Body of pancreas (tissue), 4 donors: Measurements from ENCODE around the gene PCED1A. TPM values are rescaled to one million over a fixed set of nuclear protein-coding genes. Genes with fewer than 3 reads are reported as not detected.
"Not testable (repeated sequence)": the region's sequence is repeated elsewhere in the genome, so short reads cannot be mapped to it uniquely, and the experiment has no call there.

ENCODE experiments used
- ATAC-seq: fragments of 150-250 bp; one replicate; pipeline ENCODE4 v1.9.1; 2016
- DNase-seq, 4 donors: peaks; one replicate each; pipeline ENCODE4 v3.0.0-alpha.2; 2019
- H3K27ac ChIP-seq, 4 donors: fragments of 200-600 bp; sonication (generic); 1 replicate in 3 of 4; 2 replicates in 1 of 4; pipeline versions ENCODE4 v1.5.1 to v1.6.1; 2016 to 2019; ENCODE audit warnings: mild to moderate bottlenecking in 1 of 4, mixed read lengths in 1 of 4, moderate library complexity in 1 of 4
- H3K27me3 ChIP-seq, 2 donors: fragments of 200-600 bp; sonication (generic); one replicate each; pipeline ENCODE4 v1.6.0; 2016; ENCODE audit warnings: mild to moderate bottlenecking in 1 of 2
- H3K36me3 ChIP-seq, 2 donors: fragments of 200-600 bp; sonication (generic); replicated peaks in 1 of 2; 2 replicates each; pipeline ENCODE4 v1.5.1; 2016; ENCODE audit warnings: low read depth in 2 of 2; ENCODE audit not compliant: insufficient read depth in 1 of 2
- H3K4me1 ChIP-seq: fragments of 200-600 bp; sonication (generic); one replicate; pipeline ENCODE4 v1.6.0; 2016
- H3K4me3 ChIP-seq, 2 donors: fragments of 200-600 bp; sonication (generic); 1 replicate in 1 of 2; 2 replicates in 1 of 2; pipeline ENCODE4 v1.5.1; 2016 to 2019
- H3K9me3 ChIP-seq, 3 donors: fragments of 200-600 bp; sonication (generic); 1 replicate in 2 of 3; 2 replicates in 1 of 3; pipeline ENCODE4 v1.5.1; 2016
- POLR2A ChIP-seq, 3 donors: fragments of 450-650 bp; IDR thresholded peaks; one replicate each; pipeline ENCODE4 v1.6.1; 2016; ENCODE audit warnings: antibody characterized with exemption in 3 of 3, mild to moderate bottlenecking in 2 of 3
- WGBS, 2 donors: methylation state at CpG; one replicate each; pipeline ENCODE4 v1.1.5; 2017; 5-methylcytosine and 5-hydroxymethylcytosine counted together
- intact Hi-C: fragments of 100-400 bp; cut with DNase I; formaldehyde crosslinking; loops from one replicate; pipeline ENCODE4 v1.15.1; 2023
- total RNA-seq, 2 donors: library from RNA; depleted of rRNA; stranded (reverse); fragments of >200 nt; gene quantifications; one replicate each; pipeline ENCODE4 v1.1.0, GENCODE V29; 2016
- TF ChIP-seq, protein P1 (sequence below), 7 experiments: fragments of 450-650 bp in 4 of 7; fragments of 200-600 bp in 3 of 7; sonication (generic) in 3 of 7; IDR thresholded peaks; one replicate each; pipeline ENCODE4 v1.5.1; 2016 to 2019; ENCODE audit warnings: antibody characterized with exemption in 7 of 7

The PCED1A gene
- total RNA-seq, 2 donors from 2014 or later: 26.5 to 48.1 TPM

DNA sequence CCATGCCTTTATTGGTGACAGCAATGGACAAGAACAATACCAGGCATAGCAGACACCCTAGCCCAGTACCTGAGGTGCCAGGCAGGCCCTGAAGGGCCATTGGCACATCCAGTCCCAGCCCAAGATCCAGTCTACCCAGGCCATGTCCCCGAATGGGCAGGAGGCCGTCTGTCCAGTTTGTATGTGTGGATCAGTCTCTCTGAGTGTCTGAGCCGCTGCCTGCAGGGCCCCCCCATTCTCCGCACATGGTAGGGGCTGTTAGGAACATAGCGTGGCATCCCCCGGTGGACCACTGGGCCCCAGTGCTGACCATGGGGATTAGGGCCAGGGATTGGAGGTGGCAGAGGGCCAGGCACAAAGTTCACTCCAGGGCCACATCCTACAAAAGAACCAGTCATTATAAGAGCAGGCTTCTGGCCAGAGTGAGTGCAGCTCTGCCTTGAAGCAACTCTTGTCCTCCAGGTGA is 5.1 kb downstream of the PCED1A start:
- H3K36me3 ChIP-seq: no peaks in the 10 kb centered on the region
- no peak overlapping the region for H3K4me3 ChIP-seq
- peaks cover 14% of the 10 kb centered on the region for H3K4me1 ChIP-seq
- no peaks in the 10 kb centered on the region for H3K9me3 ChIP-seq
- ATAC-seq (no peak), DNase-seq (no peak)
- WGBS, 2 donors: 80% methylated on average over 6 of the region's 6 CpGs; no CpG with 5 or more reads in 1 of the 2 donors
- no peak for TF ChIP-seq POLR2A (IDR thresholded peaks at IDR 0.05)
- TF ChIP-seq, protein P1, sequence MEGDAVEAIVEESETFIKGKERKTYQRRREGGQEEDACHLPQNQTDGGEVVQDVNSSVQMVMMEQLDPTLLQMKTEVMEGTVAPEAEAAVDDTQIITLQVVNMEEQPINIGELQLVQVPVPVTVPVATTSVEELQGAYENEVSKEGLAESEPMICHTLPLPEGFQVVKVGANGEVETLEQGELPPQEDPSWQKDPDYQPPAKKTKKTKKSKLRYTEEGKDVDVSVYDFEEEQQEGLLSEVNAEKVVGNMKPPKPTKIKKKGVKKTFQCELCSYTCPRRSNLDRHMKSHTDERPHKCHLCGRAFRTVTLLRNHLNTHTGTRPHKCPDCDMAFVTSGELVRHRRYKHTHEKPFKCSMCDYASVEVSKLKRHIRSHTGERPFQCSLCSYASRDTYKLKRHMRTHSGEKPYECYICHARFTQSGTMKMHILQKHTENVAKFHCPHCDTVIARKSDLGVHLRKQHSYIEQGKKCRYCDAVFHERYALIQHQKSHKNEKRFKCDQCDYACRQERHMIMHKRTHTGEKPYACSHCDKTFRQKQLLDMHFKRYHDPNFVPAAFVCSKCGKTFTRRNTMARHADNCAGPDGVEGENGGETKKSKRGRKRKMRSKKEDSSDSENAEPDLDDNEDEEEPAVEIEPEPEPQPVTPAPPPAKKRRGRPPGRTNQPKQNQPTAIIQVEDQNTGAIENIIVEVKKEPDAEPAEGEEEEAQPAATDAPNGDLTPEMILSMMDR (IDR thresholded peaks at IDR 0.05): no peak
- no peaks in the 10 kb centered on the region for H3K27me3 ChIP-seq
- H3K27ac ChIP-seq: no peak overlapping the region
- intact Hi-C loops: loop anchor here (10.0 kb wide), 1 partner anchor 361 kb away; the partner anchor contains the start of gene SNRPB

DNA sequence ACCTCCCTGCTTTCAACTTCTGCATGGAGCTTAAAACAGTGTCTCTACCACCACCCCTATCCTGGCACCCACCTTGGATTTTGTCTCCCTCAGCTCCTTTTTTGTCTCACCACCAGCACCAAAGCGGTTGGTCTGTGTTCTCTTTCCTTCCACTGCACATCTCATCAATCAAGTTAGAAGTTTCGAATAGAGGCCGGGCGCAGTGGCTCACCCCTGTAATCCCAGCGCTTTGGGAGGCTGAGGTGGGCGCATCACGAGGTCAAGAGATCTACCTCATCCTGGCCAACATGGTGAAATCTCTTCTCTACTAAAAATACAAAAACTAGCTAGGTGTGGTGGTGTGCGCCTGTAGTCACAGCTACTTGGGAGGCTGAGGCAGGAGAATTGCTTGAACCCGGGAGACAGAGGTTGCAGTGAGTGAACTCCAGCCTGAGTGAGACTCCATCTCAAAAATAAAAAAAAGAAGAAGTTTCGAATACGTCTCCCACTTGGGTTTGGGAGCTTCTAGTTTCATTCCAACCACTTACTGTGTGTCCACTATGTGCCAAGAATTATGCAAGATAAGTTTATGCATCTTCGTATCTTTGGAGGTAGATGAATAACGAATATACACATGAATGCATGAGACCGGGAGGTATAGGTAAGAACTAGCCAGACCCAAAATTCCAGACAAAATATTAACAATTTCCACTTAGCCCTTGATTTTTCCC is 5.9 kb downstream of the PCED1A start:
- Histone ChIP-seq H3K27me3 (no peaks in the 10 kb centered on the region), H3K9me3 (no peaks in the 10 kb centered on the region), H3K36me3 (no peaks in the 10 kb centered on the region), H3K4me1 (peaks cover 5% of the 10 kb centered on the region), H3K4me3 (no peak overlapping the region), H3K27ac (no peak overlapping the region)
- TF ChIP-seq POLR2A (IDR thresholded peaks at IDR 0.05): no peak
- TF ChIP-seq, protein P1 (IDR thresholded peaks at IDR 0.05): no peak
- DNase-seq (no peak), ATAC-seq (no peak)
- WGBS, 2 donors: 92 to 95% methylated on average over 14 of the region's 14 CpGs
- intact Hi-C loops: loop anchor here (10.0 kb wide), 1 partner anchor 360 kb away; the partner anchor contains the start of gene SNRPB

DNA sequence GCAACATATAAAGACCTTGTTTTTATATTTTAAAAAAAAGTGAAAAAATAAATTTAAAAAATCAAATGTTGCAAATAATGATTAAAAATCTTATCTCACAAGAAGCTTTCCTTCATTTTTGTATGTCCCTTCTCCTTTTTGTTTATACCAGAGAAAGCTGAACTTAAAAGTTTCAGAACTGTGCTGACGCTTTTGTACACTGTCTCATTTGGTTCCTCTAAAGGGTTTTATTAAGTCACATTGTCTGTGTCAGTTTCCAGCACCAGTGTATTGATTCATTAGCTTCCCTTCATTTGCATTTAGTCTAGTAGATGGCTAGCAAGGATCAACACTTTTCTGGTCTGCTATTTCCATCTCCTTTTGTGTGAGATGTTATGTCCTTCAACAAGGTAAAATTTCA is 6.7 kb downstream of the PCED1A start:
- Histone ChIP-seq H3K36me3 (no peaks in the 10 kb centered on the region), H3K27me3 (no peaks in the 10 kb centered on the region), H3K4me3 (no peak overlapping the region), H3K9me3 (no peaks in the 10 kb centered on the region), H3K4me1 (no peaks in the 10 kb centered on the region), H3K27ac (no peak overlapping the region)
- WGBS, 2 donors: 58 to 61% methylated on average over 1 of the region's 1 CpG
- DNase-seq: no peak
- intact Hi-C loops: loop anchor here (10.0 kb wide), 1 partner anchor 359 kb away; the partner anchor contains the start of gene SNRPB
- no peak for ATAC-seq
- TF ChIP-seq POLR2A (IDR thresholded peaks at IDR 0.05): no peak
- TF ChIP-seq, protein P1 (IDR thresholded peaks at IDR 0.05): no peak

DNA sequence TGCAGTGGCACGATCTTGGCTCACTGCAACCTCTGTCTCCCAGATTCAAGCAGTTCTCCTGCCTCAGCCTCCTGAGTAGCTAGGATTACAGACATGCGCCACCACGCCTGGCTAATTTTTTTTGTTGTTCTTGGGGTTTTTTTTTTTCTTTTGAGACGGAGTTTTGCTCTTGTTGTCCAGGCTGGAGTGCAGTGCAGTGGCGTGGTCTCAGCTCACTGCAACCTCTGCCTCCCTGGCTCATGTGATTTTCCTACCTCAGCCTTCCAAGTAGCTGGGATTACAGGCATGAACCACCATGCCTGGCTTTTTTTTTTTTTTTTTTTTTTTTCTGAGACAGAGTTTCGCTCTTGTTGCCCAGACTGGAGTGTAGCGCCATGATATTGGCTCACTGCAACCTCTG is 9.2 kb downstream of the PCED1A start:
- not testable (repeated sequence) for ATAC-seq, DNase-seq
- 76% methylated on average over 7 of the region's 7 CpGs for WGBS, 2 donors

DNA sequence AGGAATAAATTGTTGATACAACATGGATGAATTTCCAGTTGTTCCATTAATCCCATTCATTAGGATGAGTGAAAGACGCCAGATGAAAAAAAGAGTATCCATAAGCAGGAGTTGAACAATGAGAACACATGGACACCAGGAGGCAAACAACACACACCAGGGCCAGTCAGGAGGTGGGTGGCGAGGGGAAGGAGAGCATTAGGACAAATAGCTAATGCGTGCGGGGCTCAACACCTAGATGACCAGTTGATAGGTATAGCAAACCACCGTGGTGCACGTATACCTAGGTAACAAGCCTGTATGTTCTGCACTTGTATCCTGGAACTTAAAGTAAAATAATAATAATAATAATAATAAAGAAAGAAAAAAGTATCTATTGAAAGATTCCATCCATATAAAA is 11.1 kb downstream of the PCED1A start:
- DNase-seq: no peak
- H3K27me3 ChIP-seq: no peaks in the 10 kb centered on the region
- no peak overlapping the region for H3K27ac ChIP-seq
- intact Hi-C loops: no loop called here
- no peaks in the 10 kb centered on the region for H3K4me1 ChIP-seq
- ATAC-seq: no peak
- no peaks in the 10 kb centered on the region for H3K36me3 ChIP-seq
- no peak overlapping the region for H3K4me3 ChIP-seq
- TF ChIP-seq, protein P1 (IDR thresholded peaks at IDR 0.05): no peak
- no peak for TF ChIP-seq POLR2A (IDR thresholded peaks at IDR 0.05)
- WGBS, 2 donors: 58 to 63% methylated on average over 6 of the region's 6 CpGs
- no peaks in the 10 kb centered on the region for H3K9me3 ChIP-seq

More for the DNA sequence above, 9.2 kb downstream of the PCED1A start:
- not testable (repeated sequence) for H3K4me3 ChIP-seq, H3K4me1 ChIP-seq, H3K27ac ChIP-seq, H3K36me3 ChIP-seq, H3K27me3 ChIP-seq, H3K9me3 ChIP-seq
- intact Hi-C loops: loop anchor here (10.0 kb wide), 1 partner anchor 356 kb away; the partner anchor contains the start of gene SNRPB
